ENCODE data around the gene VILL.
"Not testable (repeated sequence)": the region's sequence is repeated elsewhere in the genome, so short reads cannot be mapped to it uniquely, and the experiment has no call there.

Gene VILL

GRCh38 chr3:37987315-37987697 lies 3.3 kb upstream of the VILL start:
- no peak overlapping the region for H3K4me3 ChIP-seq (ENCODE audit: low read depth, low read length, poor library complexity, severe bottlenecking)
- H3K36me3 ChIP-seq (ENCODE audit: insufficient read depth, low read length): no peaks in the 10 kb centered on the region
- TF ChIP-seq CTCF (IDR thresholded peaks at IDR 0.05; ENCODE audit: low read length) (no peak), EZH2 (IDR thresholded peaks at IDR 0.05; ENCODE audit: borderline replicate concordance, low read length) (no peak)
- H3K4me1 ChIP-seq (ENCODE audit: insufficient read depth, low read length, severe bottlenecking): no peaks in the 10 kb centered on the region
- no peaks in the 10 kb centered on the region; the same call in 1 of the 2 replicates for H3K27me3 ChIP-seq (ENCODE audit: insufficient read depth, low read length)
- H3K9ac ChIP-seq (ENCODE audit: low read length): no peak overlapping the region
- no peak overlapping the region for H3K4me2 ChIP-seq (ENCODE audit: low read length)
- H3F3A ChIP-seq (ENCODE audit: insufficient read depth, low read length): no peaks in the 10 kb centered on the region
- H4K20me1 ChIP-seq (ENCODE audit: insufficient read depth, low read length): no peaks in the 10 kb centered on the region
- H3K79me2 ChIP-seq (ENCODE audit: insufficient read depth, low read length): no peaks in the 10 kb centered on the region
- H2AFZ ChIP-seq (ENCODE audit: low read length): no peak overlapping the region
- no peaks in the 10 kb centered on the region for H3K9me3 ChIP-seq (ENCODE audit: low read length)
- no peaks in the 10 kb centered on the region for H3K9me2 ChIP-seq (ENCODE audit: low read depth, low read length)
- H3K27ac ChIP-seq (ENCODE audit: low read depth, low read length, poor library complexity, severe bottlenecking): no peak overlapping the region

GRCh38 chr3:37987751-37988179 lies 2.8 kb upstream of the VILL start:
- H3K27me3 ChIP-seq (ENCODE audit: insufficient read depth, low read length): no peaks in the 10 kb centered on the region; the same call in 1 of the 2 replicates
- no peaks in the 10 kb centered on the region for H3K79me2 ChIP-seq (ENCODE audit: insufficient read depth, low read length)
- no peaks in the 10 kb centered on the region for H4K20me1 ChIP-seq (ENCODE audit: insufficient read depth, low read length)
- no peaks in the 10 kb centered on the region for H3F3A ChIP-seq (ENCODE audit: insufficient read depth, low read length)
- no peaks in the 10 kb centered on the region for H3K4me1 ChIP-seq (ENCODE audit: insufficient read depth, low read length, severe bottlenecking)
- H3K27ac ChIP-seq (ENCODE audit: low read depth, low read length, poor library complexity, severe bottlenecking): no peak overlapping the region
- TF ChIP-seq CTCF (IDR thresholded peaks at IDR 0.05; ENCODE audit: low read length) (no peak), EZH2 (IDR thresholded peaks at IDR 0.05; ENCODE audit: borderline replicate concordance, low read length) (no peak)
- H3K4me2 ChIP-seq (ENCODE audit: low read length): no peak overlapping the region
- H3K9ac ChIP-seq (ENCODE audit: low read length): no peak overlapping the region
- no peak overlapping the region for H2AFZ ChIP-seq (ENCODE audit: low read length)
- no peaks in the 10 kb centered on the region for H3K9me2 ChIP-seq (ENCODE audit: low read depth, low read length)
- H3K9me3 ChIP-seq (ENCODE audit: low read length): no peaks in the 10 kb centered on the region
- no peak overlapping the region for H3K4me3 ChIP-seq (ENCODE audit: low read depth, low read length, poor library complexity, severe bottlenecking)
- H3K36me3 ChIP-seq (ENCODE audit: insufficient read depth, low read length): no peaks in the 10 kb centered on the region

GRCh38 chr3:37988376-37988775 lies 2.2 kb upstream of the VILL start:
- not testable (repeated sequence) for H3K9me3 ChIP-seq (ENCODE audit: low read length); H3K27me3 ChIP-seq (ENCODE audit: insufficient read depth, low read length); H4K20me1 ChIP-seq (ENCODE audit: insufficient read depth, low read length); H3K4me1 ChIP-seq (ENCODE audit: insufficient read depth, low read length, severe bottlenecking); H3K4me2 ChIP-seq (ENCODE audit: low read length); H3K9me2 ChIP-seq (ENCODE audit: low read depth, low read length); H2AFZ ChIP-seq (ENCODE audit: low read length); H3K79me2 ChIP-seq (ENCODE audit: insufficient read depth, low read length); H3K27ac ChIP-seq (ENCODE audit: low read depth, low read length, poor library complexity, severe bottlenecking); H3F3A ChIP-seq (ENCODE audit: insufficient read depth, low read length); H3K9ac ChIP-seq (ENCODE audit: low read length); H3K36me3 ChIP-seq (ENCODE audit: insufficient read depth, low read length); H3K4me3 ChIP-seq (ENCODE audit: low read depth, low read length, poor library complexity, severe bottlenecking)

- H3K36me3 ChIP-seq (ENCODE audit: insufficient read depth, low read length): no peaks in the 10 kb centered on the region
- H3K4me2 ChIP-seq (ENCODE audit: low read length): no peak overlapping the region
- no peak overlapping the region for H3K9ac ChIP-seq (ENCODE audit: low read length)
- H3K27ac ChIP-seq (ENCODE audit: low read depth, low read length, poor library complexity, severe bottlenecking): no peak overlapping the region
- H3K9me2 ChIP-seq (ENCODE audit: low read depth, low read length): no peaks in the 10 kb centered on the region
- no peaks in the 10 kb centered on the region for H3K9me3 ChIP-seq (ENCODE audit: low read length)
- H4K20me1 ChIP-seq (ENCODE audit: insufficient read depth, low read length): no peaks in the 10 kb centered on the region
- no peak overlapping the region for H2AFZ ChIP-seq (ENCODE audit: low read length)
- peaks cover 7% of the 10 kb centered on the region for H3K4me1 ChIP-seq (ENCODE audit: insufficient read depth, low read length, severe bottlenecking)
- H3K27me3 ChIP-seq (ENCODE audit: insufficient read depth, low read length): no peaks in the 10 kb centered on the region; the same call in 1 of the 2 replicates
- H3K79me2 ChIP-seq (ENCODE audit: insufficient read depth, low read length): no peaks in the 10 kb centered on the region
- no peaks in the 10 kb centered on the region for H3F3A ChIP-seq (ENCODE audit: insufficient read depth, low read length)
- TF ChIP-seq EZH2 (IDR thresholded peaks at IDR 0.05; ENCODE audit: borderline replicate concordance, low read length) (no peak), CTCF (IDR thresholded peaks at IDR 0.05; ENCODE audit: low read length) (no peak)
- no peak overlapping the region for H3K4me3 ChIP-seq (ENCODE audit: low read depth, low read length, poor library complexity, severe bottlenecking)
These were observed 1.6 kb upstream of the VILL start for GRCh38 chr3:37988931-37989525.

Data from OCI-LY1 (cell line).